Inferior parietal cortex (tissue), 1 donor: ENCODE measurements around the gene SCYGR7.
A peak's percentile ranks its signal among the peaks of the same experiment; 100 is the strongest.
"Not testable (repeated sequence)": the region's sequence is repeated elsewhere in the genome, so short reads cannot be mapped to it uniquely, and the experiment has no call there.

ENCODE experiments used
- DNase-seq: peaks from one replicate; pipeline ENCODE4 v3.0.0-alpha.2; 2016; ENCODE audit errors: extremely low spot score

The SCYGR7 gene, protein sequence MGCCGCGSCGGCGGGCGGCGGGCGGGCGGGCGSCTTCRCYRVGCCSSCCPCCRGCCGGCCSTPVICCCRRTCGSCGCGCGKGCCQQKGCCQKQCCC

DNA sequence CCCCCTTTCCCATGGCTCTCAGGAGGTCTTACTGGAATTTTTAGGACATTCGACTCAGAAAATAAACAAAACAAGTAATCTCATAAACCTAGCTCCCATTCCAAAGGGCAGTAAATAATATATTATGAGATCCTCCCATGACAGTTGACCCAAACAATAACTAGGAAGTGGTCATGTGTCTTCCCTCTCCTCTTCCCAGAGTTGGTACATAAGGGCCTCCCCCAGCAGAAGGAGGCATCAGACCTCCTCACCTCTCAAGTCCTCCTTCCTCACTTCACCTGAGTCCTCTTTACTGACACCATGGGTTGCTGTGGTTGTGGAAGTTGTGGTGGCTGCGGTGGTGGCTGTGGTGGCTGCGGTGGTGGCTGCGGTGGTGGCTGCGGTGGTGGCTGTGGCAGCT lies at the start of gene SCYGR7:
SCYGR7 (plus strand) TSS at position 301 of the 400 bp plus-strand sequence; CDS start at position 301, 0 bp downstream.
- no peak for DNase-seq

GRCh38 chr2:227684258-227684657 lies 43.9 kb upstream of the SCYGR7 start:
- no peak for DNase-seq

- DNase-seq, result no peak
Measured at GRCh38 chr2:227687189-227687588, 40.9 kb upstream of the SCYGR7 start.

DNA sequence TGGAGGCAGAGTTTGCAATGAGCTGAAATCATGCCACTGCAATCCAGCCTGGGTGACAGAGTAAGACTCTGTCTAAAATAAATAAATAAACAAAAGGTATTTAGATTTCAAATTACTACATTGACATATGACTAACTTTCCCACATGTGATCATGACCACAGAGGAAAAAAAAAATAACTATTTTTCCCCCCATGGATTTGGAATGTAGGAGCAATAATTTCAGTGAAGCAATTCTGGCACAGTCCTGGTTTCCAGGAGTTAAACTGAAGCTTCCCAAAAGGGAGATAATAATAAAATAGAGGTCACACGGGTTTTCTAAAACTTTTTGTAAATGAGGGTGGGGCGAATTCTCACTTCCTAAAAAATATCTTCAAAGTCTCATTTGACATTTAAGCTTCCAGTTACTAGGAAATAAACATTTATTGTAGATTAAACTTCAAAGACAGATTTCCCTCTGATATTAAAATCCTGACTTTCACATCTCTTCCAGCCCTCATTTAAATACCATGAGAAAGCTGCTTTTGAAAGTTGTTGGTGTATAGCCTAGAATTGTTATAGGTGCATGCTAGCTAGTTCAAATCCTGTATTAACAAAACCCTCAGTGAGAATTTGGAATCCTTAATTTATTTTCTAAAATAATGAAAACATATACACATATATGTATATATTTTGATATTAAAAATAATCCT lies 31.0 kb upstream of the SCYGR7 start:
- DNase-seq, result no peak

DNA sequence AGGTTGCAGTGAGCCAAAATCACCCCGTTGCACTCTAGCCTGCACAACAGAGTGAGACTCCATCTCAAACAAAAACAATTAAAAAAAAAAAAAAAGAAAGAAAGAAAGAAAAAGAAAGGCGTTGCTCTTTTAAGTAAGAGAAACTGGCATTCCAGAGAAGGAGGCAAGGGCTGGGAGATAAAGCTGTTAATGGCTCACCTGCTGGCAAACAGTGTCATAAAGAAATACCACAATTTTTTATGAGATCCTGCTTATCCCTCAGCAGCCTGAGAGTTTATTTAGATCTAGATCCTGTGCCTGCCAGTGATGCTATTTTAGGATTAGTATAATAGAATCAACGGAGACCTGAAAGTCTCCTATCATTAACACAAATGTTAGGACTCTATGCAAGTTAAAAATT lies 26.6 kb upstream of the SCYGR7 start:
- no peak for DNase-seq

DNA sequence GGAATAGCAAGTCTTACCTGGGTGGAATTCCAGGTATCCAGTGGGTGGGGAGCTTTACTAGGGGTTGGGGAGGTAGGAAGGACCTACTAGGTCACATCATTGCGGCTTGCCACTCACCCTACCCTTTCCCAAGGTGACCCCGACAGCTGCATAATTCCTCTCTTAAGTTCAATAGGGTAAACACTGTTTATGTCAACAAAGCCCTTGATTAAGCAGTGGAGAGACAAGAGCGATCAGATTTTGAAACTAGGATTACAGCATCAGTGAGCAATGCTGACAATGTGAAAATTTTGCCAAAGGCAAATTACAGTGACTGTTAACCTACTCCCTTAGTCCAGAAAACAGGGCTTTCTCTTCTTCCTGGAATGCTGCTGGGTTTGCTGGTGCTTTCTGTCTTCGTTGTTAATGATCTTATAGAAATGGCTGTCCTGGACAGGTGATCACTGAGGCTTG lies 24.8 kb upstream of the SCYGR7 start:
- no peak for DNase-seq

DNA sequence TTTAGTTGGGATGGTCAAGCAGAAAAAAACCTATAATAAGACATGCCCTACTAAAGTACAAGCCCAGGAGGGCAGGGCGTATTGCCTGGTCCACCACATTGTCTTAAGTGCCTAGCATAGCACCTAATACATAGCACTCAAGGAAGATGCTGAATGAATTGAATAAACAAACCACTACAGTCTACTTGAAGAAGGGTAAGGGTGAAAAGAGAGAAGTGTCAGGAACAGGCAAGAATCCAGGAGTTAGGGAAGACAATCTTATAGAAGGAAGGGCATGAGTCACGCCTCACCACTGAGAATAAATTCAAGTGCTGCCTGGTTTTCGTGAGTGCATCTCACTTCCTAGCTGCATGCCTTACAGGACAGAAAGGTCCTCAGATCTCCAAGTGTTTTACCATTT lies 24.2 kb upstream of the SCYGR7 start:
- DNase-seq, result no peak

DNA sequence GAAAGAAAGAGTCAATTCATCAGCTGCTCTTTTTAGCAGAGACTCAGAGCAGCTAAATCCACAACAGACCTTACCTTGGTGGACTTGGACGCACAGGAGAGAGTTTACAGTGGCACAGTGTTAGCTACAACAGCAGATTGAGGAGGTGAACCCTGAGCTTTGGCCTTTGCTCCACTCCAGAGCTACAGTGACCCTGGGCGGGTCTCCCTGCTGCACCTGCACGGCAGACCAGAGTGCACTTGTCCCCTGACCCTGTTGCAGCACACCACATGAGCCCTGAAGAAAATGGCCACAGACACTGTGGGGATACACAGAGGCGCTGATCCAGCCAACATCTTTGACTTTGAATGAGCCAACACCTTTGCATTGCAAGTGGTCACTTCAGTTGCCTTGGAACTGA lies 21.3 kb upstream of the SCYGR7 start:
- DNase-seq, result no peak

DNA sequence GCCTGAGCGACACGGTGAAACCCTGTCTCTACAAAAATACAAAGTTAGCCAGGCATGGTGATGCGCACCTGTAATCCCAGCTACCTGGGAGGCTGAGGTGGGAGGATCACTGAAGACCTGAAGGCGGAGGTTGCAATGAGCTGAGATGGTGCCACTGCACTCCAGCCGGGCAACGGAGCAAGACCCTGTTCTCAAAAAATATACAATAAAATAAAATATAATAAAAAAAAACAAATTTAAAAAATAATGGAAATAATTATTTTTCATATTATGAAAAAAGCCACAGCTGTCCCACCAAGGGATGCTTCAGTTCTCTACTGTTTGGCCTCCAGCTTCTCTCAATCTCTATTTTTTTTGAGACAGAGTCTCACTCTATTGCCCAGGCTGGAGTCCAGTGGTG lies 20.7 kb upstream of the SCYGR7 start:
- DNase-seq, result no peak

GRCh38 chr2:227710986-227711385 lies 17.1 kb upstream of the SCYGR7 start:
- no peak for DNase-seq

DNA sequence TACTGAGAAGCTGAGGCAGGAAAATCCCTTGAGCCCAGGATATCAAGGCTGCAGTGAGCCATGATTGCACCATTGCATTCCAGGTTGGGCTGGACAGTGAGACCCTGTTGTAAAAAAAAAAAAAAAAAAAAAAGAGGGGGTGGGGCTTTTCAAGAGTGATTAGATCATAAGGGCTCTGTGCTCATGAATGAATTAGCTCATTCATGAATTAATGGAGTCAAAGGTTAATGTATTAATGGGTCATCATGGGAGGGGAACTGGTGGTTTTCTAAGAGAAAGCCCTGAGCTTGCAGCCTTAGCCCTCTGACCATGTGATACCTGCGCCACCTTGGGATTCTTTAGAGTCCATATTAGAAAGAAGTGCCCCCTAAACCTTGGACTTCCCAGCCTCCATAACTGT lies 14.8 kb upstream of the SCYGR7 start:
- DNase-seq, result no peak

- DNase-seq, result no peak
Measured at GRCh38 chr2:227716501-227716900, 11.6 kb upstream of the SCYGR7 start.

DNA sequence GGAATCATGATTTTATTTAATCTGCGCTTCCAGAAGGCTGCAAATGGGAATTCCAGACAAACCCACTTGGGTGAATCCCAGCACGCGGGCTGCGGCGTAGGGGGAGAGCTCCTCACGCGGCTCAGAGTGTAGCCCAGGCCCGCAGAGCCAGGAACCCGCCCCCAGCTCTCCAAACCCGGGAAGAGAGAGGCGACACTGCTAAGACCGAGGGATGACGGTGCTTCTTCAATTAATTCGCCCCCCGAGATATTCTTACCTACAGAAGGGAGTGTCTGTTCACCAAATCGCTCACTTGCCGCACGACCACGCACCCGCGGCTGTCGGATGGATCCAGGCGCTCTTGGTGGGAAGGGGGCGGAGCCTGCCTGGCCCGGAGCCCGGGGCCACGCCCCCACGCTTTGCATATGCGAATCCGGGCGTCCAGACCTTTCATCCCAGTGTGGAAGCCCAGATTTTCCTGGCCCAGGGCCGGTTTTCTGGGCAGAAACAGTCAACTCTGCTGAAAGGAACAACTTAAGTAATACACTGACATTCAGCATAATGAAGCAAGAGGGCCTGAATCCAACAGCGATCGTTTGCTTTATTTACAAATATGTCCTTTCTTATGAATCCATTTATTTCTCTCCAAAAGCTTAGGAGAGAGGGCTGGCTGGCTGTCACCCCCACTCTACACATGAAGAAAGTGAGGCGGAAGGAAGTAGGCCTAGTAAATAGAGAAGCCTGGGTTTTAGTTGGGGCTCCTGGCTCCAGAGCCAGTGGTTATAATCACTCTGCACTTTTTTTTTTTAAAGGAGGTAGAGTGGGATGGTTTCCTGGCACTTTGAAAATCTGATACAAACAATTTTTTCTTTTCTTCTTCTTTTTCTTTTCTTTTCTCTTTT lies 10.2 kb upstream of the SCYGR7 start, which contains the start of gene SLC19A3:
SLC19A3 (minus strand) TSS at position 342 of the 881 bp plus-strand sequence. CDS start 15,710 bp downstream, outside the sequence.
- peak; percentile 69 for DNase-seq

GRCh38 chr2:227719641-227720040 lies 8.5 kb upstream of the SCYGR7 start:
- no peak for DNase-seq

GRCh38 chr2:227720680-227721079 lies 7.5 kb upstream of the SCYGR7 start:
- DNase-seq, result no peak

DNA sequence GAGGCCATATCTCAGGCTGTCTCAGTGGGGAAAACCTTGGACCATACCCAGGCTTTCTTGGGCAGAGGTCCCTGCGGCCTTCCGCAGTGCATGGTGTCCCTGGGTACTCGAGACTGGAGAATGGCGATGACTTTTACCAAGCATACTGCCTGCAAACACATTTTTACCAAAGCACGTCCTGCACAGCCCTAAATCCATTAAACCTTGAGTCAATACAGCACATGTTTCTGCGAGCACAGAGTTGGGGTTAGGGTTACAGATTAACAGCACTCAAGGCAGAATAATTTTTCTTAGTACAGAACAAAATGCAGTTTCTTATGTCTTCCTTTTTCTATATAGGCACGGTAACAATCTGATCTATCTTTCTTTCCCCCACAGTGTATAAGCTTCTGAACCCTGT lies 5.3 kb upstream of the SCYGR7 start:
- not testable (repeated sequence) for DNase-seq

DNA sequence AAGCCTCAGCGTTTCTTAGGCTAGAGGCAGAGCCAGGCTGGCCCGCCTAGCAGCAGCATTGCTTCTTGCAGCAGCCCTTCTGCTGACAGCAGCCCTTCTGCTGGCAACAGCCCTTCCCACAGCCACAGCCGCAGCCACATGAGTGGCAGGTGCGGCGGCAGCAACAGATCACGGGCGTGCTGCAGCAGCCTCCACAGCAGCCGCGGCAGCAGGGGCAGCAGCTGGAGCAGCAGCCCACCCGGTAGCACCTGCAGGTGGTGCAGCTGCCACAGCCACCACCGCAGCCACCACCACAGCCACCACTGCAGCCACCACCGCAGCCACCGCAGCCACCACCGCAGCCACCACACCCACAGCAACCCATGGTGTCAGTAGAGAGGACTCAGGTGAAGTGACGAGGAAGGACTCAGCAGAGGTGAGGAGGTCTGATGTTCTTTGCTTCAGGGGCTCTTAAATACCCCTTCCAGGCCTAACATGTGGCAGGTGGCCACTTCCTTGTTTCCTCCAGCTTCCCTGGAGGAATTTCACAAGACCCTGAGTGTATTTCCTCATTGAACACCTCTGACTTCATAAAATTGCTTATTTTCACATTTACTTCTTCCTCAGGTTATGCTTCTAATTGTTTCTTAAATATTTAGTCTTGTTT lies 3.6 kb upstream of the SCYGR7 start, which contains the start of gene SCYGR6:
SCYGR6 (minus strand) TSS at position 364 of the 646 bp plus-strand sequence; CDS start at position 364, 0 bp downstream.
- no peak for DNase-seq

GRCh38 chr2:227739351-227739750 lies 11.2 kb downstream of the SCYGR7 start:
- no peak for DNase-seq

DNA sequence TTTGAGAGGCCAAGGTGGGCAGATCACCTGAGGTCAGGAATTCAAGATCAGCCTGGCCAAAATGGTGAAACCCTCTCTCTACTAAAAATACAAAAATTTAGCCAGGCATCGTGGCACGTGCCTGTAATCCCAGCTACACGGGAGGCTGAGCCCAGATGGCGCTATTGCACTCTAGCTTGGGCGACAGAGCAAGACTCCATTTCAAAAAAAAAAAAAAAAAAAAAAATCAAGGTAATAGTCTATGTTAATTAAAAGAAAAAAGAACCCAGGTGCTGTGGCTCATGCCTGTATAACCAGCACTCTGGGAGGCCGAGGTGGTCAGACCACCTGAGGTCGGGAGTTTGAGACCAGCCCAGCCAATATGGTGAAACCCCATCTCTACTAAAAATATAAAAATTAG lies 12.6 kb downstream of the SCYGR7 start:
- DNase-seq, result not testable (repeated sequence)

DNA sequence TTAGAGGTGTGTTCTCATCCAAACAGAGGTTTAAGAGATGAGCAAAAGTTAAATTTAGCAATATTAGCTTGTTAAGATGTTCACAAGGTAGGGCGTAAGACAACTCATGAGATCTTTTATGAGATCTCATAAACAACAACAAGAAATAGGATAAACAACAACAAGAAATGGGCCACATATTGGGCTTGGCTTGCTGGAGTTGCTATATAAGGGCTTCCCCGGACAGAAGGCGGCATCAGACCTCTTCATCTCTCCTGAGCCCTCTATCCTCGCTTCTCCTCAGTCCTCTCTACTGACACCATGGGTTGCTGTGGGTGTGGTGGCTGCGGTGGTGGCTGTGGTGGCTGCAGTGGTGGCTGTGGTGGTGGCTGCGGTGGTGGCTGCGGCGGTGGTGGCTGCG lies 17.5 kb downstream of the SCYGR7 start, which contains the start of gene SCYGR8:
SCYGR8 (plus strand) TSS at position 301 of the 400 bp plus-strand sequence; CDS start at position 301, 0 bp downstream.
- DNase-seq, result no peak

DNA sequence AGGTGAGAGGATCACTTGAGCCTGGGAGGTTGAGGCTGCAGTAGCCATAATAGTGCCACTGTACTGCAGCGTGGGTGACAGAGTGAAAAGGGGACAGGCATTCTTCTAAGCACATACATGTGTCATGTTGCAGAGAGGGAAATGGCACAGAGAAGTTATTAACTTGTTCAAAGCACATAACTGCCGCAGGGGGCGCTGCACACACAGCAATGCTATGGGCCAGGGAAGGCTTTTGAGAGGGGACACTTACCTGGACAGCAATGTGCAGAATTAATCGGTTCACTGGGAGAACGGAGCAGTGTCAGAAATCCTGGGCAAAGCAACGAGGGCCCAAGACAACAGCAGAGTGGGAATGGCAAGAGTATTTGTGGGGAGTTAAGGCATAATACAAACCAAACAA lies 19.9 kb downstream of the SCYGR7 start:
- DNase-seq, result no peak

GRCh38 chr2:227756261-227756660 lies 28.1 kb downstream of the SCYGR7 start:
- not testable (repeated sequence) for DNase-seq
